Astrocyte of the hippocampus (primary cell): ENCODE data around the gene ALDH1A1.

Source experiments
- DNase-seq: peaks from one replicate; pipeline ENCODE4 v3.0.0; 2011; ENCODE audit warnings: low read depth, low spot score

ALDH1A1 gene

DNA sequence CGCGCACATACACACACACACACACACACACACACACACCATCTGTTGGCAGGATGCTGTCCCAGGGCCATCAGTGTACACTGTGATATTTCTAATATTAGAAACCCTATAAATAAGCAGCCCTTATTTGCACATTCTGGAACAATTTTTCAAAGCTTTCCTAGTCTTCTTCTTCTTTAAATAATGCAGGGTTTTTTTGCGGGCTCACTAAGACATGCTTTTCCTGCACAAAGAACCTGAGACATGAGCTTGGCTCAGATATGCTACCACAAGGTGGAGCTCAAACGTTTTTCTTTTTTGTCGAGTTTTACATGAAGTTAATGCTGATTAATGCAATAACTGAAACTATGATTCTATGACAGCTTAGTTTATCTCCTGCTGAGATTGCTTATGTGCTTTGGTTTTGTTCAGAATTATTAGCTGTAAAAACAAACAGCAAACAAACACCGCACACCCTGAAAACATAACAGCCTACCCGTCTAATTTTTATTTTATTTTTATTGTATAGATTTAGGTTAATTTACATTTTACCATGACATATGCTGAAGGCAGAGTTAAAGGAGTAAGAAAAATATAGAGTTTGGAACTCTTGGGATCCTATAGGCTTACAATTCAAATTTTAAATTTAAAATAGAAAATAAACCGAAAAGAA is 95.8 kb downstream of the ALDH1A1 start:
- peak; percentile 75 for DNase-seq

DNA sequence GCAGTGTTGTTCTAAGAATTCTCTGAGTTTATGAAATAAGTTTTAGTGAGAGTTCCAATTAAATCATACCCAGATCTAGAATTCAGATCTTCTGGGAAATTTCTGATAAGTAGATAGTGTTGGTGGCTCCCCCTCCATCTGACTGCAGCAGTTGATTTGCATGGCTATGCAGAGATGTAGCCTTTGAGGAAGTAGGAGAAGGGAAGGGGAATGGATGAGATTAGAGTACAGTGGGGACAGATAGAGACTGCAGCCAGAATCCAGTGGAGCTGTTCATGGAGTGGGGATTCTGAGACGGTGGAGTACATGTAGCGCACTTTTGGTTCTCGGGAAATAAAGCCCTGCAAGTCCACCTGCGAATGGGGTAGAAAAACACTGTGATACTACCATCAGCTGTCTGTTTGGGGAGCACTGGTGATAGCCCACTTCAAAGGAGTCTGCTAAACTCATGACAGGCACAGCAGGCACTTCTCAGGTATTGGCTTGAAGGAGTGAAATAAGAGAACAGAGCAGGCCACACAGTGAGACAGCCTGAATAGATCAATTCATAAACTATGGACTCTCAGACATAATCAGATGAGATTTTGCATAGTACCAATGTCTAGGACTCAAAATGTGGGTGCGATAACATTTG is 96.8 kb downstream of the ALDH1A1 start:
- DNase-seq = no peak

DNA sequence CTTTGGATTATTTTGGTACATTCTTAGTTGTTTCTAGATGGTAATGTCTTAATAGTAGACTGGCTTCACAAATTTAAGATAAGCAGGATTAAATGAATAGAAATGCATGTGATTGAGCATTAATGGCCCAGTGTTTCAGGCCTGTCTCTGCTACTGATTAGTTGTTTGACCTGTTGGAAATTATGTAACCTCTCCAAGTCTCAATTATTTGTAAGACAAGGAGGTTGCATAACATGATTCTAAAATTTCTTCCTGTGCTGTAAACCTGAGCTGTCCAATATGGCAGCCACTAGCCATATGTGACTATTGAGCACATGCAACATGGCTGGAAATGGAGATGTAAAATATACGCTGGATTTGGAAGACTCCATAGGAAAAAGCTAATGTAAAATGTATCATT is 97.5 kb downstream of the ALDH1A1 start:
- no peak for DNase-seq
